HepG2 (cell line): ENCODE measurements around the gene SNX3. TPM values are rescaled to one million over a fixed set of nuclear protein-coding genes. Genes with fewer than 3 reads are reported as not detected.
A peak's percentile ranks its signal among the peaks of the same experiment; 100 is the strongest.

Experiments
- AGO1 ChIP-seq: fragments of 200-400 bp; formaldehyde crosslinking; IDR thresholded peaks from 2 replicates; pipeline ENCODE4 v1.6.1; 2017; ENCODE audit warnings: mild to moderate bottlenecking, low read depth, low read length, moderate library complexity; ENCODE audit not compliant: poor library complexity, severe bottlenecking
- FOSL2 ChIP-seq: sonication (generic); formaldehyde crosslinking; IDR thresholded peaks from 2 replicates; pipeline ENCODE4 v1.4.0; 2020; ENCODE audit warnings: missing genetic modification reagents
- HNF4A ChIP-seq: sonication (generic); formaldehyde crosslinking; IDR thresholded peaks from 2 replicates; pipeline ENCODE4 v1.4.0; 2020; ENCODE audit warnings: missing genetic modification reagents
- KDM5B ChIP-seq: sonication (generic); formaldehyde crosslinking; IDR thresholded peaks from 2 replicates; pipeline ENCODE4 v1.4.0; 2020; ENCODE audit warnings: missing genetic modification reagents, mild to moderate bottlenecking, borderline replicate concordance
- NCOA5 ChIP-seq: sonication (generic); formaldehyde crosslinking; IDR thresholded peaks from 2 replicates; pipeline ENCODE4 v1.4.0; 2020; ENCODE audit warnings: missing genetic modification reagents
- POLR2AphosphoS2 ChIP-seq: IDR thresholded peaks from 2 replicates; pipeline ENCODE4 v1.6.1; 2011; ENCODE audit warnings: low read depth, low read length, improper control_type of control experiment
- RARG ChIP-seq: sonication (generic); formaldehyde crosslinking; IDR thresholded peaks from 2 replicates; pipeline ENCODE4 v1.4.0; 2020; ENCODE audit warnings: low read depth, mild to moderate bottlenecking, missing genetic modification reagents
- SUZ12 ChIP-seq: fragments of 150-350 bp; IDR thresholded peaks from 2 replicates; pipeline ENCODE4 v1.6.1; 2014; ENCODE audit warnings: low read depth, low read length
- TOE1 ChIP-seq: sonication (generic); formaldehyde crosslinking; IDR thresholded peaks from 2 replicates; pipeline ENCODE4 v1.4.0; 2020; ENCODE audit warnings: mild to moderate bottlenecking, missing genetic modification reagents
- ZEB1 ChIP-seq: IDR thresholded peaks from 2 replicates; pipeline ENCODE4 v1.6.1; 2012; ENCODE audit warnings: mild to moderate bottlenecking, low read depth, inconsistent platforms; ENCODE audit not compliant: insufficient replicate concordance
- ZNF30 ChIP-seq: sonication (generic); formaldehyde crosslinking; IDR thresholded peaks from 2 replicates; pipeline ENCODE4 v1.5.0; 2020; ENCODE audit warnings: mild to moderate bottlenecking, missing genetic modification reagents
- ZNF7 ChIP-seq: IDR thresholded peaks from 2 replicates; pipeline ENCODE4 v1.6.1; 2016; ENCODE audit warnings: missing biosample characterization, missing genetic modification reagents
- ZSCAN21 ChIP-seq: sonication (generic); formaldehyde crosslinking; IDR thresholded peaks from 2 replicates; pipeline ENCODE4 v1.8.0; 2022; ENCODE audit warnings: mild to moderate bottlenecking, missing genetic modification reagents, moderate library complexity, borderline replicate concordance
- polyA plus RNA-seq, 8 experiments: library from polyadenylated mRNA; depleted of rRNA in 3 of 8; stranded (reverse) in 7 of 8; unstranded in 1 of 8; fragments of >200 nt; fragmentation: Illumina TruSeq in 4 of 8; extraction: Trizol in 4 of 8; gene quantifications; 2 replicates each; pipeline versions ENCODE4 v1.2.1 to v1.2.3, GENCODE V29; 2011 to 2016; ENCODE audit warnings: low read depth in 4 of 8, missing spikeins in 1 of 8, mixed read lengths in 1 of 8; ENCODE audit not compliant: insufficient read depth in 1 of 8
- total RNA-seq, 5 experiments: library from RNA; depleted of rRNA; stranded (reverse); fragments of >200 nt; fragmentation: Illumina TruSeq; extraction: Trizol; gene quantifications; 2 replicates each; pipeline ENCODE4 v1.2.3, GENCODE V29; 2016; ENCODE audit warnings: low read depth in 1 of 5
- TF ChIP-seq, protein P1 (sequence below): sonication (generic); formaldehyde crosslinking; IDR thresholded peaks from 2 replicates; pipeline ENCODE4 v1.4.0; 2020; ENCODE audit warnings: missing genetic modification reagents, mild to moderate bottlenecking, borderline replicate concordance
- TF ChIP-seq, protein P2 (sequence below): sonication (generic); formaldehyde crosslinking; IDR thresholded peaks from 2 replicates; pipeline ENCODE4 v1.5.1; 2020; ENCODE audit warnings: missing genetic modification reagents, mild to moderate bottlenecking, borderline replicate concordance
- TF ChIP-seq, protein P3 (sequence below): sonication (generic); formaldehyde crosslinking; IDR thresholded peaks from 2 replicates; pipeline ENCODE4 v1.4.0; 2020; ENCODE audit warnings: missing genetic modification reagents, mild to moderate bottlenecking, borderline replicate concordance

The SNX3 gene
- total and polyA plus RNA-seq, 2 of the 13 experiments (the other 11 are each of a cell fraction or from before 2014, with no cell fraction given): 84.9 to 226 TPM

- TF ChIP-seq, protein P1, sequence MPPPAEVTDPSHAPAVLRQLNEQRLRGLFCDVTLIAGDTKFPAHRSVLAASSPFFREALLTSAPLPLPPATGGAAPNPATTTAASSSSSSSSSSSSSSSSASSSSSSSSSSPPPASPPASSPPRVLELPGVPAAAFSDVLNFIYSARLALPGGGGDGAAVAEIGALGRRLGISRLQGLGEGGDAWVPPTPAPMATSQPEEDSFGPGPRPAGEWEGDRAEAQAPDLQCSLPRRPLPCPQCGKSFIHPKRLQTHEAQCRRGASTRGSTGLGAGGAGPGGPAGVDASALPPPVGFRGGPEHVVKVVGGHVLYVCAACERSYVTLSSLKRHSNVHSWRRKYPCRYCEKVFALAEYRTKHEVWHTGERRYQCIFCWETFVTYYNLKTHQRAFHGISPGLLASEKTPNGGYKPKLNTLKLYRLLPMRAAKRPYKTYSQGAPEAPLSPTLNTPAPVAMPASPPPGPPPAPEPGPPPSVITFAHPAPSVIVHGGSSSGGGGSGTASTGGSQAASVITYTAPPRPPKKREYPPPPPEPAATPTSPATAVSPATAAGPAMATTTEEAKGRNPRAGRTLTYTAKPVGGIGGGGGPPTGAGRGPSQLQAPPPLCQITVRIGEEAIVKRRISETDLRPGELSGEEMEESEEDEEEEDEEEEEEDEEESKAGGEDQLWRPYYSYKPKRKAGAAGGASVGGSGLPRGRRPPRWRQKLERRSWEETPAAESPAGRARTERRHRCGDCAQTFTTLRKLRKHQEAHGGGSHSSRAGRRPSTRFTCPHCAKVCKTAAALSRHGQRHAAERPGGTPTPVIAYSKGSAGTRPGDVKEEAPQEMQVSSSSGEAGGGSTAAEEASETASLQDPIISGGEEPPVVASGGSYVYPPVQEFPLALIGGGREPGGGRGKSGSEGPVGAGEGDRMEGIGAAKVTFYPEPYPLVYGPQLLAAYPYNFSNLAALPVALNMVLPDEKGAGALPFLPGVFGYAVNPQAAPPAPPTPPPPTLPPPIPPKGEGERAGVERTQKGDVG (CRISPR knock-in tag): 0 out of 2 replicates have a peak, but pooled peaks have one; percentile 36
- TF ChIP-seq ZSCAN21 (CRISPR knock-in tag): peak; percentile 25; the same call in 1 of the 2 replicates
- TF ChIP-seq ZNF30 (CRISPR knock-in tag): no peak
- TF ChIP-seq NCOA5 (CRISPR knock-in tag): 0 out of 2 replicates have a peak, but pooled peaks have one; percentile 68
- TF ChIP-seq, protein P2, sequence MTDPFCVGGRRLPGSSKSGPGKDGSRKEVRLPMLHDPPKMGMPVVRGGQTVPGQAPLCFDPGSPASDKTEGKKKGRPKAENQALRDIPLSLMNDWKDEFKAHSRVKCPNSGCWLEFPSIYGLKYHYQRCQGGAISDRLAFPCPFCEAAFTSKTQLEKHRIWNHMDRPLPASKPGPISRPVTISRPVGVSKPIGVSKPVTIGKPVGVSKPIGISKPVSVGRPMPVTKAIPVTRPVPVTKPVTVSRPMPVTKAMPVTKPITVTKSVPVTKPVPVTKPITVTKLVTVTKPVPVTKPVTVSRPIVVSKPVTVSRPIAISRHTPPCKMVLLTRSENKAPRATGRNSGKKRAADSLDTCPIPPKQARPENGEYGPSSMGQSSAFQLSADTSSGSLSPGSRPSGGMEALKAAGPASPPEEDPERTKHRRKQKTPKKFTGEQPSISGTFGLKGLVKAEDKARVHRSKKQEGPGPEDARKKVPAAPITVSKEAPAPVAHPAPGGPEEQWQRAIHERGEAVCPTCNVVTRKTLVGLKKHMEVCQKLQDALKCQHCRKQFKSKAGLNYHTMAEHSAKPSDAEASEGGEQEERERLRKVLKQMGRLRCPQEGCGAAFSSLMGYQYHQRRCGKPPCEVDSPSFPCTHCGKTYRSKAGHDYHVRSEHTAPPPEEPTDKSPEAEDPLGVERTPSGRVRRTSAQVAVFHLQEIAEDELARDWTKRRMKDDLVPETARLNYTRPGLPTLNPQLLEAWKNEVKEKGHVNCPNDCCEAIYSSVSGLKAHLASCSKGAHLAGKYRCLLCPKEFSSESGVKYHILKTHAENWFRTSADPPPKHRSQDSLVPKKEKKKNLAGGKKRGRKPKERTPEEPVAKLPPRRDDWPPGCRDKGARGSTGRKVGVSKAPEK (CRISPR knock-in tag): no peak
- TF ChIP-seq, protein P3, sequence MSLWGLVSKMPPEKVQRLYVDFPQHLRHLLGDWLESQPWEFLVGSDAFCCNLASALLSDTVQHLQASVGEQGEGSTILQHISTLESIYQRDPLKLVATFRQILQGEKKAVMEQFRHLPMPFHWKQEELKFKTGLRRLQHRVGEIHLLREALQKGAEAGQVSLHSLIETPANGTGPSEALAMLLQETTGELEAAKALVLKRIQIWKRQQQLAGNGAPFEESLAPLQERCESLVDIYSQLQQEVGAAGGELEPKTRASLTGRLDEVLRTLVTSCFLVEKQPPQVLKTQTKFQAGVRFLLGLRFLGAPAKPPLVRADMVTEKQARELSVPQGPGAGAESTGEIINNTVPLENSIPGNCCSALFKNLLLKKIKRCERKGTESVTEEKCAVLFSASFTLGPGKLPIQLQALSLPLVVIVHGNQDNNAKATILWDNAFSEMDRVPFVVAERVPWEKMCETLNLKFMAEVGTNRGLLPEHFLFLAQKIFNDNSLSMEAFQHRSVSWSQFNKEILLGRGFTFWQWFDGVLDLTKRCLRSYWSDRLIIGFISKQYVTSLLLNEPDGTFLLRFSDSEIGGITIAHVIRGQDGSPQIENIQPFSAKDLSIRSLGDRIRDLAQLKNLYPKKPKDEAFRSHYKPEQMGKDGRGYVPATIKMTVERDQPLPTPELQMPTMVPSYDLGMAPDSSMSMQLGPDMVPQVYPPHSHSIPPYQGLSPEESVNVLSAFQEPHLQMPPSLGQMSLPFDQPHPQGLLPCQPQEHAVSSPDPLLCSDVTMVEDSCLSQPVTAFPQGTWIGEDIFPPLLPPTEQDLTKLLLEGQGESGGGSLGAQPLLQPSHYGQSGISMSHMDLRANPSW (CRISPR knock-in tag): peak; percentile 57; the same call in 1 of the 2 replicates
- TF ChIP-seq RARG (CRISPR knock-in tag): no peak
- no peak for TF ChIP-seq POLR2AphosphoS2
- peak; percentile 80 for TF ChIP-seq KDM5B (CRISPR knock-in tag)
- 0 out of 2 replicates have a peak, but pooled peaks have one; percentile 39 for TF ChIP-seq ZNF7
- peak; percentile 47; the same call in 1 of the 2 replicates for TF ChIP-seq HNF4A (CRISPR knock-in tag)
- peak; percentile 61 for TF ChIP-seq SUZ12
- no peak for TF ChIP-seq AGO1
- no peak; the same call in 1 of the 2 replicates for TF ChIP-seq TOE1 (CRISPR knock-in tag)
- TF ChIP-seq ZEB1: peak; percentile 55
- TF ChIP-seq FOSL2 (CRISPR knock-in tag): no peak
These were observed 34.1 kb upstream of the SNX3 start, which contains the start of gene AFG1L (continued) for GRCh38 chr6:108294727-108295625.
